OCI-LY7 (cell line): ENCODE results near the gene KLHDC9.

Source experiments
- CTCF ChIP-seq: fragments of 200-600 bp; sonication (generic); conservative IDR thresholded peaks from 2 replicates; pipeline ENCODE4 v1.5.1; 2014; ENCODE audit warnings: mild to moderate bottlenecking, antibody characterized with exemption, low read length, moderate library complexity, mixed read lengths
- EZH2phosphoT487 ChIP-seq: fragments of 200-600 bp; sonication (generic); IDR thresholded peaks from 2 replicates; pipeline ENCODE4 v1.6.1; 2018; ENCODE audit warnings: low read depth, borderline replicate concordance, mild to moderate bottlenecking, mixed run types, antibody characterized with exemption, low read length, moderate library complexity, mixed read lengths

DNA sequence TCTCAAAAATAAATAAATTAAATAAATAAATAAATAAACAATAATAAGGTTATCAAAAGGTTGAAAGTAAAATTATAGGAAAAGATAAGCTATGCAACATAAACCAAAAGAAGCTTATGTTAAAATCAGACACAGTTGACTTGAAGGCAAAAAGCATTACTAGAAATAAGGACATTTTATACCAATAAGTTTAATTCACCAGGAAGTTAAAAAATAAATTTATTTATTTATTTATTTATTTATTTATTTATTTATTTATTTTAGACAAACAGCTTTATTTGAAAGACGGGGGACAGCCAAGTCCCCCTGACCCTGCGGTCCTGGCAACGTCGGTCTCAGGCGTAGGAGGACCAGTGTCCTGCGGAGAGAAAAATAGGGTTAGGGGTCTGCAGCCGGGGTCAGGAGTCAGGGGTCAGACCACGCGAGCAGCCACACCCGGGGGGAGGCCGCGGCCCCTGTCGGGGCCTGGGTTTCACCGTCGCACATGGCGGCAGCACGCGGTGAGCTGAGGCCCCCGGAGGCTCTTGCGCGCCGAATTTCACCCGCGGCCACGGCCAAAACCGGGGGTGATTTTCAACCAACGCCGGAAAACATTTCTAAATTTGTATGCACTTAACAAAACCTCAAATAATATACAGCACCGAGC lies 42.7 kb downstream of the KLHDC9 start:
- TF ChIP-seq CTCF (no peak), EZH2phosphoT487 (no peak)
